ENCODE data around the gene MEGF11. TPM values are rescaled to one million over a fixed set of nuclear protein-coding genes. Genes with fewer than 3 reads are reported as not detected.

MEGF11 gene
- total RNA-seq, 1 donor from 2014 or later, result not detected

- Mint-ChIP-seq H3K4me3 (ENCODE audit: unreplicated experiment) (no peak overlapping the region), H3K36me3 (ENCODE audit: low read depth) (peaks cover 1% of the 10 kb centered on the region), H3K9me3 (ENCODE audit: low read depth) (no peaks in the 10 kb centered on the region), H3K4me1 (ENCODE audit: low read depth) (no peaks in the 10 kb centered on the region), H3K27me3 (ENCODE audit: low read depth) (peaks cover 52% of the 10 kb centered on the region), H3K27ac (ENCODE audit: unreplicated experiment) (no peak overlapping the region)
- no peak for TF ChIP-seq CTCF (IDR thresholded peaks at IDR 0.05)
- no peak for DNase-seq (ENCODE audit: low spot score)
Observed at GRCh38 chr15:66169625-66170024, 83.9 kb downstream of the MEGF11 start.

DNA sequence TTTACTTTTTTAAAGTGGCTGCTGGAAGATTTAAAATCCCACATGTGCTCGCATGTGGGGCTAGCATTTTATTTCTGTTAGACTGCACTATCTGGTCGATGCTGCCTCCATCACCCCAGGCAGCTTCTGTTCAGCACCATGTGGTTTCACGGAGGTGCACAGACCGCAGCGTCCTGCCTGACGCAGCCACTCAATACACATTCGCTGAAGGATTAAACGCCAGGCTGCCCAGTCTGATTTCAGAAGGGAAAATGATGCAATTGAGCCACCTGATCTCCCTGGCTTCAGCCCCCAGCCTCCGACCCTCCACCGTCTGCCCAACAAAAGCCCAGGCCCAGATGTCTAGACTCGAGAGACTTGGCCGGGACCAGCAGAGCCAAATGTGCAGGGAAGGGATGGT, 84.5 kb downstream of the MEGF11 start:
- Mint-ChIP-seq H3K36me3 (ENCODE audit: low read depth) (peaks cover 1% of the 10 kb centered on the region), H3K27me3 (ENCODE audit: low read depth) (peaks cover 54% of the 10 kb centered on the region), H3K4me3 (ENCODE audit: unreplicated experiment) (no peak overlapping the region), H3K9me3 (ENCODE audit: low read depth) (no peaks in the 10 kb centered on the region), H3K4me1 (ENCODE audit: low read depth) (no peaks in the 10 kb centered on the region), H3K27ac (ENCODE audit: unreplicated experiment) (no peak overlapping the region)
- TF ChIP-seq CTCF (IDR thresholded peaks at IDR 0.05), result no peak
- no peak for DNase-seq (ENCODE audit: low spot score)

GRCh38 chr15:66167854-66168253, 85.7 kb downstream of the MEGF11 start:
- H3K27ac Mint-ChIP-seq (ENCODE audit: unreplicated experiment), result no peak overlapping the region
- no peaks in the 10 kb centered on the region for H3K4me1 Mint-ChIP-seq (ENCODE audit: low read depth)
- H3K36me3 Mint-ChIP-seq (ENCODE audit: low read depth), result peaks cover 1% of the 10 kb centered on the region
- peak; percentile 43 for DNase-seq (ENCODE audit: low spot score)
- no peaks in the 10 kb centered on the region for H3K9me3 Mint-ChIP-seq (ENCODE audit: low read depth)
- peaks cover 59% of the 10 kb centered on the region for H3K27me3 Mint-ChIP-seq (ENCODE audit: low read depth)
- TF ChIP-seq CTCF (IDR thresholded peaks at IDR 0.05), result no peak
- H3K4me3 Mint-ChIP-seq (ENCODE audit: unreplicated experiment), result no peak overlapping the region

- no peak overlapping the region for H3K27ac Mint-ChIP-seq (ENCODE audit: unreplicated experiment)
- TF ChIP-seq CTCF (IDR thresholded peaks at IDR 0.05), result no peak
- H3K36me3 Mint-ChIP-seq (ENCODE audit: low read depth), result peaks cover 1% of the 10 kb centered on the region
- H3K27me3 Mint-ChIP-seq (ENCODE audit: low read depth), result peaks cover 48% of the 10 kb centered on the region
- no peak overlapping the region for H3K4me3 Mint-ChIP-seq (ENCODE audit: unreplicated experiment)
- DNase-seq (ENCODE audit: low spot score), result peak; percentile 59
- no peaks in the 10 kb centered on the region for H3K4me1 Mint-ChIP-seq (ENCODE audit: low read depth)
- no peaks in the 10 kb centered on the region for H3K9me3 Mint-ChIP-seq (ENCODE audit: low read depth)
Observed at GRCh38 chr15:66165856-66166255, 87.7 kb downstream of the MEGF11 start.

GRCh38 chr15:66164788-66165187, 88.8 kb downstream of the MEGF11 start:
- peaks cover 51% of the 10 kb centered on the region for H3K27me3 Mint-ChIP-seq (ENCODE audit: low read depth)
- H3K4me1 Mint-ChIP-seq (ENCODE audit: low read depth), result no peaks in the 10 kb centered on the region
- peak; percentile 57 for DNase-seq (ENCODE audit: low spot score)
- no peak for TF ChIP-seq CTCF (IDR thresholded peaks at IDR 0.05)
- H3K27ac Mint-ChIP-seq (ENCODE audit: unreplicated experiment), result no peak overlapping the region
- peaks cover 1% of the 10 kb centered on the region for H3K36me3 Mint-ChIP-seq (ENCODE audit: low read depth)
- H3K9me3 Mint-ChIP-seq (ENCODE audit: low read depth), result no peaks in the 10 kb centered on the region
- no peak overlapping the region for H3K4me3 Mint-ChIP-seq (ENCODE audit: unreplicated experiment)
